ENCODE measurements around the gene SLC9A9.

GRCh38 chr3:143480344-143480743 lies 367.9 kb downstream of the SLC9A9 start:
- TF ChIP-seq ZFP30 (CRISPR knock-in tag; IDR thresholded peaks at IDR 0.05) (no peak), OSR1 (CRISPR knock-in tag; IDR thresholded peaks at IDR 0.05) (no peak), CSDC2 (CRISPR knock-in tag; IDR thresholded peaks at IDR 0.05) (no peak), GLIS3 (CRISPR knock-in tag; IDR thresholded peaks at IDR 0.05) (no peak), ARNTL (CRISPR knock-in tag; IDR thresholded peaks at IDR 0.05; ENCODE audit: borderline replicate concordance, low read depth) (no peak), PATZ1 (CRISPR knock-in tag; IDR thresholded peaks at IDR 0.05; ENCODE audit: borderline replicate concordance) (no peak), RARB (CRISPR knock-in tag; IDR thresholded peaks at IDR 0.05) (no peak), TOX (CRISPR knock-in tag; IDR thresholded peaks at IDR 0.05; ENCODE audit: borderline replicate concordance) (no peak), TCF4 (CRISPR knock-in tag; IDR thresholded peaks at IDR 0.05; ENCODE audit: borderline replicate concordance) (no peak)
- TF ChIP-seq, protein P1, sequence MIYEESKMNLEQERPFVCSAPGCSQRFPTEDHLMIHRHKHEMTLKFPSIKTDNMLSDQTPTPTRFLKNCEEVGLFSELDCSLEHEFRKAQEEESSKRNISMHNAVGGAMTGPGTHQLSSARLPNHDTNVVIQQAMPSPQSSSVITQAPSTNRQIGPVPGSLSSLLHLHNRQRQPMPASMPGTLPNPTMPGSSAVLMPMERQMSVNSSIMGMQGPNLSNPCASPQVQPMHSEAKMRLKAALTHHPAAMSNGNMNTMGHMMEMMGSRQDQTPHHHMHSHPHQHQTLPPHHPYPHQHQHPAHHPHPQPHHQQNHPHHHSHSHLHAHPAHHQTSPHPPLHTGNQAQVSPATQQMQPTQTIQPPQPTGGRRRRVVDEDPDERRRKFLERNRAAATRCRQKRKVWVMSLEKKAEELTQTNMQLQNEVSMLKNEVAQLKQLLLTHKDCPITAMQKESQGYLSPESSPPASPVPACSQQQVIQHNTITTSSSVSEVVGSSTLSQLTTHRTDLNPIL (CRISPR knock-in tag; IDR thresholded peaks at IDR 0.05; ENCODE audit: low read depth): no peak
